Forelimb muscle (tissue), 1 donor: ENCODE measurements around the gene LRRC73. TPM values are rescaled to one million over a fixed set of nuclear protein-coding genes. Genes with fewer than 3 reads are reported as not detected.
A peak's percentile ranks its signal among the peaks of the same experiment; 100 is the strongest.
"Not testable (repeated sequence)": the region's sequence is repeated elsewhere in the genome, so short reads cannot be mapped to it uniquely, and the experiment has no call there.

ENCODE experiments used
- DNase-seq: peaks from one replicate; pipeline ENCODE4 v3.0.0-alpha.2; 2013; ENCODE audit warnings: low read depth
- polyA plus RNA-seq: library from polyadenylated mRNA; unstranded; fragments of 120-200 nt; gene quantifications from one replicate; pipeline ENCODE4 v1.2.1, GENCODE V29; 2013; ENCODE audit not compliant: insufficient read length

LRRC73 gene
- polyA plus RNA-seq, 1 donor, result 0.16 TPM

GRCh38 chr6:43493230-43493629 is 16.9 kb downstream of the LRRC73 start:
- DNase-seq, result no peak

DNA sequence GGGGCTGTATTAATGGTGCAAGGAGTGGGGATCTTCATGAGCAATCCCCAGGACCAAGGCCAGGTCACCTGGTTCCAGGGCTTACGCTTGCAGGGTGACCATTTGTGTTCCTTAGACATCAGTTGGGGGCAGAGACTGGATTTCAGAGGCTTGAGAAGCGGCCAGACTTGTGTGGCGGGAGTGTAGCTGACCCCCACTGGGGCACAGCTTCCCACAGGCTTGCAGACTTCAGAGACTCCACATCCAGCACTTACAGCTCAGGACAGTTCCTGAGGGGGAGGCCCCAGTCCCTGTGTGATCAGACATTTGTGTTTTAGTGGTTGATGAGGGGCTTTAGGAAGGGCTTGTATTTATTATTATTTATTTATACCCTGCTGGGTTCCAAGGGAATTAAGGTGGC is 17.5 kb downstream of the LRRC73 start:
- DNase-seq, result no peak

- no peak for DNase-seq
Observed at GRCh38 chr6:43491750-43492661, 18.1 kb downstream of the LRRC73 start.

GRCh38 chr6:43490523-43490939 is 19.6 kb downstream of the LRRC73 start:
- no peak for DNase-seq

DNA sequence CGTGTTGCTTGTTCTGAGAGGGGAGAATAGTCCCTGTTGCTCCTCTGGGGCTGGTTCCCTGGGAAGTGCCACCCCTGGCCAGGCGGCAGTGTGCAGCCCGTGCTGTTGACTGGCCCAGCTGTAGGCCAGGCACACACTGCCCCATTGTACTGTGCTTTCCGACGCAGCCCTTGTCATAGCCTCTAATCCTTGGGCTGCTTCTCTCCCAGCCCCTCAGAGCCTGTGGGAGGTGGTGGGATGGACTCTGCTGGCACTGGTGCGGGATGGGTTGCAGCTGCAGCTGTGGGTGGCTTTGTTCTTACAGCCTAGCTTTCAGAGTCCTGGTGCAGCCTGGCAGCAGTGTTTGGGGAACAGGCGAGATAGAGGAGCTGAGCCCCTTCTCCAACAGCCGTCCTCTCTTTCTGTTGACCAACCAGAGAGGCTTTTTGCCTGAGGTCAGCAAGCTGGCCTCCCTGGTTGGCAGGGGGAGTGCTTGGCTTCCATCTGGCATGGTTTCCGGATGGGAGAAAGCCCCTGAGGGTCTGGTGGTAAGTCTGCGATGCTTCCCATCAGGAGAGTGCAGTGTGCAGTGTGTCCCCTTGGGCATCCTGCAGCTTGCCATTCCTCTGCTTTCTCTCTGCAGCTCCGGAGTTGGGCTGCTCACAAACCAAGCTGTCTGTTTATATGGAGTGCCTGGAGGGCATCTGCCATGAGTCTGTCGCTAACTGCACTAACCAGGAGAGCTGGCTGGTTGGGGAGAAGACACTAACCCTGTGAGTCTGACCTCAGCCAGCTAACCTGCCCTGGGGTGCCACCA is 20.7 kb downstream of the LRRC73 start:
- no peak for DNase-seq

GRCh38 chr6:43488667-43489276 is 21.4 kb downstream of the LRRC73 start:
- DNase-seq, result no peak

- DNase-seq, result no peak
Observed at GRCh38 chr6:43481591-43482236, 28.4 kb downstream of the LRRC73 start.

DNA sequence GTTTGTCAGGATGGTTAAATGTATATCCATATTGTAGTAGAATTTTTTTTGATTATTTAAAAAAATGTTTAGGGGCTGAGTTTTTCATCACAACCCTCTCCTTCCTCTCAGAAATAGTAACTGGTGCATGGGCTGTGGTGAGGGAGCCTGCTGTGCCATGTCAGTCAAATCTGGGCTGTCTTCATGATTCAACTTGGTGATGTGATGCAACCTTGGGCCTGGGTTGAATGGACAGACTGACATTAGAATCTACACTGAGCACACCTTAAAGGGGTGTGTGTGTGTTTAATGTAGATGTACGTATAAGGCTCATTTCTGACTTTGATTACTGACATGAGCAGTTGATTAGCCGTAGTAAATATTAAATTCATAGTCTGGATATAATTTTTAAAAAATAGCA is 29.1 kb downstream of the LRRC73 start:
- no peak for DNase-seq

DNA sequence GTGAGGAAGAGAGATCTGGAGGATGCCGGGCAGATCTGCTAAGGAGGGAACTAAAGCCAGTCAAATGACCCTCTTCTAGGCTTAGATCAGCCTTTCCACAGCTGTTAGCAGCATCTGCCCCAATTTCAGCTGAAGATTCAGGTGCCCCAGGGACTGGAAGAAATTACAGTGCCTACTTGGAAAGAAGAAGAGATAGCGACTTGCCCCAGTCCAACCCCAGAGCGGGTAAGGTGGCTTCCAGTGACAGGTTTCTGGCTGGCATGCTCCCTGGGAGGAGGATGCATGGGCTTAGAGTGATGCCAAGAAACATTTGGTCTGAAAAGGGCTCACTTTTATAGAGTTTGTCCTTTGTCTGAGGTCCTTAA is 32.2 kb downstream of the LRRC73 start:
- DNase-seq, result no peak

DNA sequence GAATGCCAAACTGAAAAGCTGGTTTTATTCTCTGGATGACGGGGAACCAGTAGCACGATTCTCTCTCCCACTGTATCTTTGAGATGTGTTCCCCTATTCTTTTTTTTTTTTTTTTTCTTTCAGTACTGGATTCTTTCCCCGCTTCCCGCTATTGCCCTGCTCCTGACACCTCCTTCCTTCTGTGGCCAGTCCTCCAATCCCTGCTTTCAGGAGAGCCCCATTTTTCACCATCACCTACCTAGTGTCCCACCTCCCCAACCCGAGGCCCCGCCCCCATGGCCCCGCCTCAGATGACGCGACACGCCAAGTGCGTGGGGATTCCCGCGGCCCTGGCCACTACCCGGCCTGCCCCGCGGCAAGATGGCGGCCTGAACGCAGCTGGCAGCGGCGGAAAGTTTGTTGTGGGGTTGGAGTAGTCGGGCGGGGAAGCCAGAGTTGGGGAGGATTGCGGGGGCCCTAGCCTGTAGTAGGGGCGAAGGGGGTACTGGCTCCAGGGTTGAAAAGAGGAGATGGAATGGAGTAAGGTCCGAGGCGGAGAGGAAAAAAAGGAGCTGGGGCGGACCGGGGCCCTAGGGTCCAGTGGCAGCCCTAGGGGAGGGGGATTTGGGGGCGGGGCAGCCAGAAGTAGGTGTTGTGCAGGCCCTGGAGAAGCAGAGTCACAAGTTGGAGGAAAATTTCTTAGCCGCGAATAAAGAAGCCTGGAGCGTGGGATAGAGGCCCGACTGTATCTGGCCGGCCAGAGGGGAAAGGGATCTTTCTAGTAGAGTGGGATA is 32.7 kb downstream of the LRRC73 start, which contains the start of gene TJAP1:
TSS of gene TJAP1 (plus strand) at position 336 of the 773 bp plus-strand sequence. CDS start 21,432 bp downstream, outside the sequence.
- peak; percentile 44 for DNase-seq

GRCh38 chr6:43476746-43477145 is 33.4 kb downstream of the LRRC73 start:
- no peak for DNase-seq

DNA sequence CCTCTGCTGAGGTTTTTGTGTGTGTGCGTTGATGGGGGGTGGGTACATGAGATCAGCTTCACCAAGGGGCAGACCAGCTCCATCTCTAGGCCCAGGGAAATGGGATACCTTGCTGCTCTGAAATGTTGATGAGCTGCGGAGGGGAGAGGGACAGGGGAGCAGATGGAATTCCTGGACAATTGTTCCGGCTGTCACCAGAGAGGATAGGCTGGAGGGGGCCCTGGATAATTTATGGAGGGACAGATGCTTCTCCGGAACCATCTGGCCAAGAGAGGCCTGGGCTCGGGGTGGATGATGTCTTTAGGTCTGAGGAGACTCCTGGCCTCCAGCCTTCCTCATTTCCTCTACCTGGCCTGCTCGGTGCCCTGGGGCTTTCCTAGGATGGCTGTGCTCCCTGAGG is 34.6 kb downstream of the LRRC73 start:
- no peak for DNase-seq

- DNase-seq, result no peak
Observed at GRCh38 chr6:43472515-43472914, 37.6 kb downstream of the LRRC73 start.

GRCh38 chr6:43471399-43471798 is 38.7 kb downstream of the LRRC73 start:
- DNase-seq, result no peak

- DNase-seq, result no peak
Observed at GRCh38 chr6:43469947-43470346, 40.2 kb downstream of the LRRC73 start.

GRCh38 chr6:43468748-43469681 is 41.1 kb downstream of the LRRC73 start:
- no peak for DNase-seq

GRCh38 chr6:43468240-43468639 is 41.9 kb downstream of the LRRC73 start:
- DNase-seq, result no peak

GRCh38 chr6:43467752-43468151 is 42.4 kb downstream of the LRRC73 start:
- DNase-seq, result no peak

DNA sequence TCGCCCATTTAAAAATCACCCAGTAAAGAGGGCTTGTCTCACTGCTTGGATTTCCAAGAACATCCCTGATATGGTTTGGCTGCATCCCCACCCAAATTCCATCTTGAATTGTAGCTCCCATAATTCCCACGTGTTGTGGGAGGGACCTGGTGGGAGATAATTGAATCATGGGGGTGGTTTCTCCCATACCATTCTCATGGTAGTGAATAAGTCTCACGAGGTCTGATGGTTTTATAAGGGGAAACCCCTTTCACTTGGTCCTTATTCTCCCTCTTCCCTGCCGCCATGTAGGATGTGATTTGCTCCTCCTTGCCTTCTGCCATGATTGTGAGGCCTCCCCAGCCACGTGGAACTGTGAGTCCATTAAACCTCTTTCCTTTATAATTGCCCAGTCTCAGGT is 42.9 kb downstream of the LRRC73 start:
- not testable (repeated sequence) for DNase-seq

DNA sequence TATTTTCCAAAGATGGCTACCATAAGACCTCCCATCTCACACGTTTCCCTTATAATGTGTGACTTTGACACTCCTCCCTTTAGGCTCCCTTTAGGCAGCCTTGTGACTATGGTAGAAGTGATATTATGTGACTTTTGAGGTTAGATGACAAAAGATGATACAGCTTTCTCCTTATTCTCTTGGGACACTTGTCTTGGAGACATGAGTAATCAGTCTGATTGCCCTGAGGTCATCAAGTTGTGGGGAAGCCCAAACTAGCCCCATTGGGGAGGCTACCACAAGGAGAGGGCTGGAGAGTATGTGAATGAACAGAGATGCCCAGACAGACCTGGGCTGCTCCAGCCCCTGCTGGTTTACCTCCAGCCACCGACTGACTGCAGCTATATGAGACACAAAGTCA is 44.2 kb downstream of the LRRC73 start:
- DNase-seq, result no peak
